HuH-7.5 (cell line): ENCODE measurements around the gene B3GNT9.

Source experiments
- DNase-seq: peaks from one replicate; pipeline ENCODE4 v3.0.0; 2011; ENCODE audit warnings: low spot score

The B3GNT9 gene, protein sequence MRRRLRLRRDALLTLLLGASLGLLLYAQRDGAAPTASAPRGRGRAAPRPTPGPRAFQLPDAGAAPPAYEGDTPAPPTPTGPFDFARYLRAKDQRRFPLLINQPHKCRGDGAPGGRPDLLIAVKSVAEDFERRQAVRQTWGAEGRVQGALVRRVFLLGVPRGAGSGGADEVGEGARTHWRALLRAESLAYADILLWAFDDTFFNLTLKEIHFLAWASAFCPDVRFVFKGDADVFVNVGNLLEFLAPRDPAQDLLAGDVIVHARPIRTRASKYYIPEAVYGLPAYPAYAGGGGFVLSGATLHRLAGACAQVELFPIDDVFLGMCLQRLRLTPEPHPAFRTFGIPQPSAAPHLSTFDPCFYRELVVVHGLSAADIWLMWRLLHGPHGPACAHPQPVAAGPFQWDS

DNA sequence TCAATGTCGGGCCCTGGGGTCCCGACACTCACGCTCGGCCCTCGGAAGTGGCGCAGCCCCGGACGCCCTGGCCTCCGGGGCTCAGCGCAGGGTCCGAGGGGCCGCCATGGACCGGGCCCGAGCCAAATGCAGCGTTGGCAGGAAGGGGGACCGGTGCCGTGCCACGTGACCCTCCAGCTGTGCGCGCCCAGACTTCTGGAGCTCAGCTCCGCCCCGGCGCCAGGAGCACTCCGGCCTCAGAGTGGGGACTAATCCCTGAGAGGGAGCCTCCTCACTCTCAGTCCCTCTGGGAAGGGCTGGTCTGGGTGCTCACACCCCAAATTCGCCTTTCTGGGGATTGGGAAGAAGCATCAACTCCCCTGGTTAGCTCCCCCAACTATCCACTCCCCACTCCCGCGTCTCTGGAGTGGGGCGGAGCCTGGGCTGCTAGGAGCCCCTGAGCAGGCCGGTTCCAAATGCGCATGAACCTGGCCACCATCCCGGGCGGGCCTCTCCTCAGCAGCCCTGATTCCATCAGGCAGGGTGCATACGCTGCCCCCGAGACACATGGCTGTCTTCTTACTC is at the start of gene B3GNT9:
Gene B3GNT9 (minus strand): TSS at position 166 of the 564 bp plus-strand sequence. CDS start 513 bp downstream, outside the sequence.
- DNase-seq: no peak

DNA sequence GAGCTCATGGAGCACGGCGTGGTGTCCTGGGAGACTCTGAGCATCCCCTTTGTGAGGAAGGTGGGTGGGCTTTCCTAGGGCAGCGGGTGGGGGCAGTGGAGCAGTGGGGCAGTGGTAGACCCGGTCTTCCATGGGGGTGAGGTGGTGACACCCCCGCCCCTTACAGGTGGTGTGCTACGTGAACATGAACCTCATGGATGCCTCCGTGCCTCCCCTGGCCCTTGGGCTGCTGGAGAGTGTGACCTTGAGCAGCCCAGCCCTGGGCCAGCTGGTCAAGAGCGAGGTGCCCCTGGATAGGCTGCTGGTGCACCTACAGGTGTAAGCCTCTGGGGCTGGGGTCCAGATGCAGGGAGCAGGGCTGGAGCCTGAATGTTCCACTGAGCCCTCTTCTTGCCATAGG is 49.7 kb upstream of the B3GNT9 start:
- DNase-seq: no peak

DNA sequence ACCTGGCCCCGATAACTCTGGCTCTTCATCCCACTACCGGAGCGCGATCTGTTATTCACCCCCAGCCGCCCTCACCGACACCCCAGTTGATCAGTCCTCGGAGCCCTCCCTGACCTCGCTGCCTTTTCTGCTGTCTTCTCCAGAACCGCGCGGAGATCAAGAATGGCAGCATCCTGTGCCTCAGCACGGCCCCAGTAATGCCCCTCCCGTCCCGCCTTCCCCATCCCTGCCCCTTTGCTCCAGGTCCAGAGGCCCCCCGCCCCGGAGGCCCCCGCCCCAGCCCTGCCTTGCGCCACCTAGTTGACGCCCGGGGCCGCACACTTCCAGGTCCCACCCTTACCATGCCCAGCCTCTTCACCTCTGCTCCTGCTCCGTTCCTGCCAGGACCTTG is 49.0 kb upstream of the B3GNT9 start:
- no peak for DNase-seq

DNA sequence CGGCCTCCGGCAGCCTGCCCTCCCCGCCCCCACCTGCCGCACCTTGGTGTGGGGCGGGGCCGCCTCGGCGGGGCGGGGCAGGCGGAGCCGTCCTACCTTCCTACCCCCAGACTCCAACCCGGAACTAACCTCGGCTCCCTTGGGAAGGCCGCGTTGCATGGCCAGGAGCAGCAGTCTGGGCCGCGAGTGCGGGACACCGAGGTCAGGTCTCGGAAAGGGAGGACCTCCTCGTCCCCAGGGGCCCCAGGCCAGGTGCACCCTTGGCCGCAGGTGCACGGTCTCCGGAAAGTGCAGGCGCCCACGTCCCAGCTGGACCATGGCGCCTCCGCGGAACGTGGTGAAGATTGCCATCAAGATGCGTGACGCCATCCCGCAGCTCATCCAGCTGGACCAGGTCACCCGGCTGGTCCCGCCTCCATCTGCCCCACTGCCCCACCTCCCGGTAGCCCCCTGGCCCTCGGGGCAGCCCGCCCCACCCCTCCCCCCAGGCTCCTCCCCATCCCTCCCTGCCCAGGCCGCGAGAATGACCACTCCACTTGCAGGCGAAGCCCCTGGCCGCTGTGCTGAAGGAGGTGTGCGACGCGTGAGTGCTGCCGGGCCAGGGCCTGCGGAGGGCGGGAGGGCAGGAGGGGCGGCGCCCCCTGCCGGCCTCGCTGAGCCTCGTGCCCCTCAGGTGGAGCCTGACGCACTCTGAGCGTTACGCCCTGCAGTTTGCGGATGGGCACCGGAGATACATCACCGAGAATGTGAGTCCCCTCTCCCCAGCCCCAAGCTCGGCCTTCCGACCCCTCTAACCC is 48.4 kb upstream of the B3GNT9 start, which contains the start of gene ELMO3:
Gene ELMO3 (plus strand): TSS at position 121 of the 797 bp plus-strand sequence. CDS start 196 bp downstream, at position 317.
- DNase-seq: no peak

DNA sequence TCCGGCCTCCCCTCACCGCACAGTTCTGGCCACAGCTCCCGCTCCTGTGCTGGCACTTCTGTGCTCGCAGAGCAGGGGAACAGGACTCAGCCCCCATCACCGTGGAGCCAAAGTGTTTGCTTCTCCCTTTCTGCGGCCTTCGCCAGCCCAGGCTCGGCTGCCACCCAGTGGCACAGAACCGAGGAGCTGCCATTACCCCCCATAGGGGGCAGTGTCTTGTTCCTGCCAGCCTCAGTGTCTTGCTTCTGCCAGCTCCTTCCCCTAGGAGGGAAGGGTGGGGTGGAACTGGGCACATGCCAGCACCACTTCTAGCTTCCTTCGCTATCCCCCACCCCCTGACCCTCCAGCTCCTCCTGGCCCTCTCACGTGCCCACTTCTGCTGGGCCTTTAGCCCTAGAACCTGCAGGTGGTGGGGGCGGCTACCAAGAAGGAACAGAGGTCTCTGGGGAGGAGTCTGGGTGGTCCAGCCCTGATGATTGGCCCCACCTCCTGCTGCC is 47.5 kb upstream of the B3GNT9 start:
- DNase-seq: no peak

DNA sequence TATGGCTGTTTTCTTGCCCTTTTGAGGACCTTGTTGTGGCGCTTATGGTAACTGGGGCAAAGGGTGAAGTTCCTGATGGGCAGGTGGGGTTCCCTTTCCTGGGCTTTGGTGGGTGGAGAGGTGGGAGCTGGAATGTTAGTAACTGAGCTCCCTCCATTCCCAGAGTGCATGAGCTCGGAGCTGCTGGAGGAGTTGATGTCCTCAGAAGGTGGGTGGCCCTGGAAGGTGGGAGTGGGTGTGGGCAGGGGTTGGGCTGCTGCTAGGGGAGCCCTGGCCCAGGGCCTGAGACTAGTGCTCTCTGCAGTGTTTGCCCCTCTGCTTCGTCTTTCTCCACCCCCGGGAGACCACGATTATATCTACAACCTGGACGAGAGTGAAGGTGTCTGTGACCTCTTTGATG is 46.9 kb upstream of the B3GNT9 start:
- DNase-seq: no peak

DNA sequence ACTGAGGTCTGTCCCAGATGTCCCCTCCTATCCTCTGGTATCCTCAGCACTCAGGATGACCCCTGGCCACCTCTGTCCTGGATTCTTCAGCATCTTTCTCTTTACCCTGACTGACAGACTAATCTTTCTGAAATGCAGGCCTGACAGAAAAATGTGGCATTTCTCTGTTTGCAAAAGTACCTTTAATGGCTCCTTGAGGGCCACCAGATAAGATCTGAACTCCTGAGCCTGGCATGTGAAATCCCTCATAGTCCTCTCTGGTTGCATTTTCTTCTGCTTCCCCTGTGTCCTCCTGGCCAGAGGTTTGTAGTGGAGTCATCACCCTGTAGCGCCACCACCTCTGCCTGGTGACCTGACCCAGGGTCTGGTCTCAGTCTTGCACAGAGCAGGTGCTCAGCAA is 46.1 kb upstream of the B3GNT9 start:
- no peak for DNase-seq

DNA sequence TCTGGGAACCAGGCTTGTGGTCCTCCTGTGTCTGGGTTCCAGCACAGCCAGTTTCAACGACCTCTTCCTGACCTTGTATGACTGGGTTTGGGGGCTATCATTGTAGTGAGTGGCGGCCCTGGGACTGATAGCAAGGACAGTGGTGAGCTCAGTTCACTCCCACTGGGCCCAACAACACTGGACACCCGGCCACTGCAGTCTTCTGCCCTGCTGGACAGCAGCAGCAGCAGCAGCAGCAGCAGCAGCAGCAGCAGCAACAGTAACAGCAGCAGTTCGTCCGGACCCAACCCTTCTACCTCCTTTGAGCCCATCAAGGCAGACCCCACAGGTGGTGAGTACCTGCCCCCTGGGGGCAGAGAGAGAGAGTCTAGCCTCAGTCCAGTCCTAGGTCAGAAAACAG is 44.9 kb upstream of the B3GNT9 start:
- DNase-seq: no peak

DNA sequence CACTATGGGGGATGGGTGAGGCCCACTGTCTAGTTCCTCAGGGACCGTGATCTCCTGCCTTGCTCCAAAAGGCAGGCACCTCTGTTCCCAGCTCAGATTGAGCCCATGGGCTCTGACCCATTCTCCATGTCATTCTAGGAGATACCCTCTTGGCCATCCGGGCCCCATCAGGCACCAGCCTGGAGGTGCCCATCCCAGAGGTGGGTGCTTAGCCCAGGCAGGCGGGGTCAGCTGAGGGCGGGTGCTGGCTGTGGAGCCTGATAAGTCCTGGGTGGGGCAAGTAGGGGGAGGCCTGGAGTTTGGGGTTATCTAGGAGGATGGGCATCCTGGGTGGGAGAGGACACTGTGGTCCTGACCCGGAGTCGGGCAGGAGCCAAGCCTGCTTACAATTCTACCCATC is 43.5 kb upstream of the B3GNT9 start:
- DNase-seq: no peak

DNA sequence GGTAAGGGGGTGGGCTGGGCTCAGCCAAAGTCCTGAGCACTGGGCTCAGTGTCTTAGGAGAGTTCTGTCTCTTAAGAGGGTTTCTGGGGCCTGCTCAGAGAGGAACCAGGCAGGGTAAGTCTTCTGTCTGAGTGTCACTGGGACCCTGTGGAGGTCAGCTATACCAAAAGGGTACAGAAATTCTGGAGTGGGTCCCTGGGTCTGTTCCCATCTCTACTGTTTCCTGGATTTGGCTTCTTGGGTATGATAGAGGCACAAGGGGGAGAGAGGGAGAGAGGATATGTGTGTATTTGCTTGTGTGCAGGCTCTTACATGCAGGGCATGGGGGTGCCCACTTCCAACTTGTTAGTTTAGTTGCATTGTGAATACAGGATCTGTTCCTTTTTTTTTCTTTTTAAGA is 42.7 kb upstream of the B3GNT9 start:
- no peak for DNase-seq

DNA sequence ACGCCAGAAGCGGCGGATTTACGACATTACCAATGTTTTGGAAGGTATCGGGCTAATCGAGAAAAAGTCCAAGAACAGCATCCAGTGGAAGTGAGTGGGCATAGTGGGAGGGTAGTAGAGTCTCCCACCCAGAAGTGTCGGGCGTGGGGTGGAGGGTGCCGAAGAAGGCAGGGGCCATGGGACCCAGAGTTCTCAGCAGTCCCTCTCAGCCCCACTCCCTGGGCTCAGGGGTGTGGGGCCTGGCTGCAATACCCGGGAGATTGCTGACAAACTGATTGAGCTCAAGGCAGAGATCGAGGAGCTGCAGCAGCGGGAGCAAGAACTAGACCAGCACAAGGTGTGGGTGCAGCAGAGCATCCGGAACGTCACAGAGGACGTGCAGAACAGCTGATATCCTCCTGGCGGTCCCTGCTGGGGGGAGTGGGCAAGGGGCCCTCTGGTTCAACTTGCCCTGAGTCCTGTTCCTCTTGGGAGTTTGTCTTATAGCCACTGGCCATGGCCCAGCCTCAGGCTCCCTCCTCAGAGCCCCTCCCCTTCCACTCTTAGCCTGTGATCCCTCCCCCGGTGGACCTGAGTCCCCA is 42.1 kb upstream of the B3GNT9 start:
- DNase-seq: no peak

DNA sequence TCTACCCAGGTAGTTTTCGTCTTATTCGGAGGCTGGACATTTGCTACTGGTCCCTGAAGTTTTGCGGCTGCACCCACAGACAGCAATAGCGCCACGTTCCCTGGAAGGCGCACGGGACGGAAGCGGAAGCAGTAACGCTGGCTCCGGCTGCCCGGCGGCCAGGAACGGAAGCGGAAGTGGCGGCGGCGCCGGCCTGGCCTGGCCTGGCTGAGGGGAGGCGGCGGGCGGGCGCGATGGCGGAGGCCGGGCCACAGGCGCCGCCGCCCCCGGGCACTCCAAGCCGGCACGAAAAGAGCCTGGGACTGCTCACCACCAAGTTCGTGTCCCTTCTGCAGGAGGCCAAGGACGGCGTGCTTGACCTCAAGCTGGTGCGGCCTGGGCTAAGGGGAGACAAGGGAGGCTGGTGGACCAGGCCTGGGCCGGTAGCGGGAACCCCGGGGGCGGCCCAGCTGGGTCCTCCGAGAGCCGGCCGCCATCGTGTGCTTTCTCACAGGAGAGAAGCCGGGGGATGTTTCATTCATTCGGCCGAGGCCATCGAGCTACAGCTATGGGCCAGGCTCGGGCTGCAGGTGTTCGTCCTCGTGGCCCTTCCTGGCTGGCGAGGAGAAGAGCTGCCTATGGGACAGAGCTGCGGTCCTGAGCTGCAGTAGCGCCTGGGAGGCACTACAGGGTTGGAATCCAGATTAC is 41.3 kb upstream of the B3GNT9 start, which contains the start of gene E2F4:
Gene E2F4 (plus strand): TSS at position 161 of the 687 bp plus-strand sequence. CDS start 73 bp downstream, at position 234.
- DNase-seq: peak; percentile 91

DNA sequence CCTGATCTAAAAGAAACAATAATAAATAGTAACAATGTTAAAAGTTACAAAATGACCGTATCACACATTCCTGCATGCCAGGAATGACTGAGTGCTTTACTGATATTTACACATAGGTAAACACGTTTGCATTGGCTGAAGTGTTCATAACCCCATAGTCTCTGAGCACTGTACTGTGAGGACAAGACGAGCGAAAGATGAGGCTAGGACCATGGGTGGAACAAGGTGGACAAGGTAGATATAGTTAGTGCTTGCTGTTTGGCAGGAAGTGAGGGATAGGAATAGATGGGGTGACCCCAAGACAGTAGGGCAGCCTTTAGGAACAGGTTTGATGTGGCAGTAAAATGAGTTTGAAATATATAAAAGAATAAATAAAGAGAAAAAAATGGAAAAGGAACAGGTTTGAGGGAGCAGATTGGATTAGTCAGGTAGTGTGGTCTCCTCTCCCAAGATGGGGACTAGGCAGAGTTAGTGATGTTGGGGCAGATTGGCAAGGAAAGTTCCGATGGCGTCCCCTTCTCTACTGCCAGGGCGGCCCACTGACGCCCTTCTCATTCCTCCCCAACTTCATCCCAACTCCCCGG is 40.7 kb upstream of the B3GNT9 start:
- no peak for DNase-seq

DNA sequence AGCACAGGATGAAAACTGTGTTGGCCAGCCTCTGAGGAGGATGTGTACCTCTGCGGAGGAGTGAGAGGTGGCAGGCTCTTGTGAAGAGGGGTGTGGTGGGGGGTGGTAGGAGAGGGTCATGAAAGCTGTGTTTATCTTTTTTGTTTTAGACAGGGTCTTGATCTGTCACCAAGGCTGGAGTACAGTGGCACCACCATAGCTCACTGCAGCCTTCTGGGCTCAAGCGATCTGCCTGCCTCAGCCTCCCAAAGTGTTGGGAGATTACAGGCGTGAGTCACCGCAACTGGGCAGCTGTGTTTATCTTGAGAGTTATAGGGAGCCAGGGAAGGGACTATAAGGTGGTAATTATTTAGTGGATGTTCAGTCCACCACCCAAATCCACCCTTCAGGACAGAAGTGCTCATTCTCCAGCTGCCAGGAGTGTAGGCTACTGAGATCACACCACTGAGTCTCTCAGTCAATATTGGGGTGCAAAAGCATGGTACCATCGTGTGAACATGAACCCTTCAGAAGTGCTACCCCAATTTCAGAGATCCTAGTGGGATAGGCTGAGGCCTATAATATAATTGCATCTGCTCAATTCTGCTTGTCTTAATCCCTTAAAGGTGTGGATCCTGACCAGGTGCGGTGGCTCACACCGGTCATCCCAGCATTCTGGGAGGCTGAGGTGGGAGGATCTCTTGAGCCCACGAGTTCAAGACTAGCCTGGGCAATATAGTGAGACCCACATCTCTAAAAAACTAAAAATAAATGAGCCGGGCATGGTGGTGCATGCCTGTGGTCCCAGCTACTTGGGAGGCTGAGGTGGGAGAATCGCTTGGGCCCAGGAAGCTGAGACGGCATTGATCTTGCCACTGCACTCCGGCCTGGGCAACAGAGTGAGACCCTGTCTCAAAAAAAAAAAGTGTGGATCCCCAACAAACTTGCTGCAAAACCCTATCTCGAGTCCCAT is 39.9 kb upstream of the B3GNT9 start:
- DNase-seq: no peak

DNA sequence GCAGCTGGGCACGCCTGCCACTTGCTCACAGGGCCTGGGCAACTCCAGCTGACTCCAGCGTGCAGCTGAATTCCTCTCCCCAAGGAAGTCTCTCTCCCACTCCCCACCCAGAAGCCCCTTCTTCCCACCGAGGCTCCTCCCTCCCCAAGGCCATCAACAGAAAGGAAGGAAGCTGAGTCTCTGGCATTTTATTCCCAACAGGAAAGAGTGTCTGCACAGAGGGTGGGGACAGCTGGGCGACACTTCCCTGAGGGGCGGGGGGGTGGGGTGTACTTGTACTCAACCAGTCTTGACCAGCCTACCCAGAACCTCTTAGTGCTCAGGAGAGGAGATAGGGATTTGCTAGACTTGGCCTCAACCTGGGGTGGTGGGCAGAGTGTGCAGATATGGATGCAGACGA is 39.2 kb upstream of the B3GNT9 start, which contains the start of gene EXOC3L1:
Gene EXOC3L1 (minus strand): TSS at position 96 of the 400 bp plus-strand sequence. CDS start 460 bp downstream, outside the sequence.
- DNase-seq: no peak

DNA sequence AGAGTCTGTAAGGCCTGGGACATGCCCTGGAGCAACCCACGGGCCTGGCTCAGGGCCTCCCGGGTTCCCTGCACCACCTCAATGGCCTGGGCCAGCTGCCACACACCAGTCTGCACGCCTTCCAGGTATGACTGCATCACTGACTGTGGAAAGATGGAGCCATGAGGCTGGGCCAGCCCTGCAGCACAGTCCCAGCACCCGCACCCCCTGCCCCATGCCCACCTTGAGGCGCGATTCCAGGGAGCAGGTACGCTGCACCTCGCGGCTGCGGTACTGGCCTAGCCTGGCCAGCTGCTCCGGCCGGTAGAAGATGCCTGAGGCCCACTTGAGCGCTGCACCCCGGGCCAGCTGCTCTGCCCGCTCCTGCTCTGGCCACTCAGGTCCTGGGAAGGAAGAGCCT is 38.0 kb upstream of the B3GNT9 start:
- no peak for DNase-seq

DNA sequence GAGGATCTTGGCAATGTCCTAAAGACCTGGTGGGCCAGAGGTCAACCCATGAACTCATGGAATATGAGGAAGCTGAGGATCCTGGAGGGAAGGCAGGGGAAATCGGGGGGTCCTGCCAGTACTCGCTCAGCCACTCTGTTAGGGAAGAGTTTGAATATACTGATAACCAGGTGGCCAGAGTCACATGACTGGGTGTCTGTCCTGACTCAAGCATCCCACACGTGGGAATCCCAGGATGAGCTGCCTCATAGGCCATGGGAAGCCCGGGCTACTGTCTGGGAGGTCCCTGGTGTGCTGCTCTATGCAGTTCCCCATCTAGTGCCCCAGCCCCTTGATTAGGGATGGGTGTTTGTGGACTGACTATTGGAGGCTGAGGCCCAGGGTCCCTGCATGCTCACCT is 37.5 kb upstream of the B3GNT9 start:
- no peak for DNase-seq

DNA sequence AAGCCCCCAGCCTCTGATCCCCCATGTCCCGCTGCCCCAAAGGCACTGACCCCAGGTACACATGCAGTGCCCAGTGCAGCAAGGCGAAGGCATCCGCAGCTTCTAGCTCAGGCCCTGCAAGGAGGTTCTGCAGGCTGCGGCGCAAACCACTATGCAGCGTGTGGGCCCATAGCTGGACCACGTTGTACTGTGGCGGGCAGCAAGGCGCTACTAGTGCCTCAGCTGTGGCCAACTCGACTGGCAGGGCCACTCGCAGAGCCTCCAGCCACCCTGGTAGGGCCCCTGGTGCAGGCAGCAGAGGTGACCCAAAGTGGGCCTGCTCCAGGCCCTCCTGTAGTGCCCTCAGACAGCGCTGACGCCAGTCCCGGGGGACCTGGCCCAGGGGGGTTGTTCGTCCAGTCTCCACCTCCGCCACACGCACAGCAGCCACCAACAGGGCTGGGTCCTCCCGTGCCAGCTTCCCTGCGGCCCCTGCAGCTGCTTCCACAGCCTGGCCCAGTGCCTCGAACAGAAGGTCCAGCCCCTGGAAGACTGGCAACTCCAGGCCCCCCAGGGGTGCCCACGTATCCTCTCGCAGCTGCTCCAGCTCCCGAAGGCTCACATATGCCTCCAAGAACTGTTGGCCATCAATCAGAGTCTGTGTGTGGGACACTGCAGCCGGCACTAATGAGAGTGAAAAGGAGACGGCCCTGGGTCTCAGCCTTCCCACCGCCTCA is 36.5 kb upstream of the B3GNT9 start:
- no peak for DNase-seq

DNA sequence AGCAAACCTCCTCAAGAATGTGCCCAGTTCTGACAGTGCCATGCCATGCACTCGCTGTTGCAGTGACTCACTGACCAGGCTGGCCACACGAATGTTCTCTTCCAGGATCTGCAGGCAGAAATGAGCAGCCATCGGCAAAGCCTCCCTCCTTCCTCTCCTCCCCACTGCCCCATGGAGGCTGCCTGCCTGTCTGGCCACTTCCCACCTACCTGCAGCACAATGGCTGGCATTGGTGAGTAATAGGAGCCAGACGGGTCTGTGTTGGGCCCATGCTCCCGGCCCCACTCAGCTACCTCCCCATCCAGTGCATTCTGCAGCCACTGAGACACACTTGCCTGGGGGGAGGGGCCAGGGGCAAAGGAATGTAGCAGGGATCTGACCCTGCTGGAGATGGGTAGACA is 35.8 kb upstream of the B3GNT9 start:
- no peak for DNase-seq
